HG03066 (cell line): Measurements from ENCODE around the gene NOTCH3.

Experiments used
- ATAC-seq: cut with Tn5 transposase; IDR thresholded peaks from one replicate; pipeline ENCODE4 v1.9.1; 2021; ENCODE audit warnings: low read depth; ENCODE audit not compliant: unreplicated experiment

NOTCH3 gene

GRCh38 chr19:15197942-15198341 is 2.9 kb downstream of the NOTCH3 start:
- ATAC-seq: no peak

GRCh38 chr19:15197275-15197941 is 3.4 kb downstream of the NOTCH3 start:
- ATAC-seq: no peak

- ATAC-seq: no peak
Measured at GRCh38 chr19:15196360-15197005, 4.3 kb downstream of the NOTCH3 start.

GRCh38 chr19:15195371-15196334 is 5.1 kb downstream of the NOTCH3 start:
- ATAC-seq: no peak

- no peak for ATAC-seq
Measured at GRCh38 chr19:15194938-15195337, 5.9 kb downstream of the NOTCH3 start.

GRCh38 chr19:15191982-15192381 is 8.8 kb downstream of the NOTCH3 start:
- no peak for ATAC-seq

- no peak for ATAC-seq
Measured at GRCh38 chr19:15191514-15191913, 9.3 kb downstream of the NOTCH3 start.

- no peak for ATAC-seq
Measured at GRCh38 chr19:15188851-15189250, 11.9 kb downstream of the NOTCH3 start.

GRCh38 chr19:15187026-15188007 is 13.5 kb downstream of the NOTCH3 start:
- ATAC-seq: no peak

- ATAC-seq: no peak
Measured at GRCh38 chr19:15185188-15185587, 15.6 kb downstream of the NOTCH3 start.

- no peak for ATAC-seq
Measured at GRCh38 chr19:15184776-15185175, 16.0 kb downstream of the NOTCH3 start.

GRCh38 chr19:15181394-15181793 is 19.4 kb downstream of the NOTCH3 start:
- no peak for ATAC-seq

- ATAC-seq: no peak
Measured at GRCh38 chr19:15180451-15181390, 20.1 kb downstream of the NOTCH3 start.

- no peak for ATAC-seq
Measured at GRCh38 chr19:15178629-15179308, 22.0 kb downstream of the NOTCH3 start.

GRCh38 chr19:15177269-15178116 is 23.3 kb downstream of the NOTCH3 start:
- no peak for ATAC-seq

- ATAC-seq: no peak
Measured at GRCh38 chr19:15175609-15176008, 25.2 kb downstream of the NOTCH3 start.

- no peak for ATAC-seq
Measured at GRCh38 chr19:15173746-15174404, 26.9 kb downstream of the NOTCH3 start.
